Keratinocyte (primary cell): ENCODE measurements around the gene PAX7. TPM values are rescaled to one million over a fixed set of nuclear protein-coding genes. Genes with fewer than 3 reads are reported as not detected.

Experiments used
- DNase-seq: peaks from one replicate; pipeline ENCODE4 v3.0.0-alpha.2; 2011; ENCODE audit warnings: low read depth, missing footprints, low spot score
- FAIRE-seq: peaks from 2 replicates; lab custom pipeline; 2011; peaks lifted over from hg19 to GRCh38; lab: Jason Lieb, UNC
- H2AFZ ChIP-seq: 2 replicates; pipeline ENCODE4 v1.6.0; 2012; ENCODE audit warnings: low read length, control low read depth, inconsistent platforms; ENCODE audit not compliant: control insufficient read depth
- H3K27ac ChIP-seq: 2 replicates; pipeline ENCODE4 v1.5.1; 2011; ENCODE audit warnings: low read length; ENCODE audit not compliant: control insufficient read depth, insufficient read depth
- H3K27me3 ChIP-seq: 3 replicates; pipeline ENCODE4 v1.6.0; 2011; ENCODE audit warnings: low read length; ENCODE audit not compliant: control insufficient read depth, insufficient read depth; ENCODE audit errors: extremely low read depth
- H3K36me3 ChIP-seq, 2 experiments: 2 replicates in 1 of 2; 3 replicates in 1 of 2; pipeline ENCODE4 v1.5.1; 2011; ENCODE audit warnings: low read length in 2 of 2, mild to moderate bottlenecking in 1 of 2; ENCODE audit not compliant: control insufficient read depth in 2 of 2, insufficient read depth in 2 of 2; ENCODE audit errors: extremely low read depth in 1 of 2
- H3K4me1 ChIP-seq: 3 replicates; pipeline ENCODE4 v1.5.1; 2011; ENCODE audit warnings: low read length; ENCODE audit not compliant: control insufficient read depth, insufficient read depth; ENCODE audit errors: extremely low read depth
- H3K4me2 ChIP-seq: 3 replicates; pipeline ENCODE4 v1.6.0; 2011; ENCODE audit warnings: low read depth, low read length; ENCODE audit not compliant: control insufficient read depth, insufficient read depth; ENCODE audit errors: extremely low read depth
- H3K4me3 ChIP-seq, 3 experiments: fragments of 200-600 bp in 1 of 3; sonication (generic) in 1 of 3; 2 replicates in 2 of 3; 3 replicates in 1 of 3; pipeline ENCODE4 v1.5.1; 2011 to 2016; ENCODE audit warnings: low read length in 3 of 3, mild to moderate bottlenecking in 3 of 3, control low read depth in 2 of 3, inconsistent platforms in 1 of 3, low read depth in 1 of 3, mixed read lengths in 1 of 3, mixed run types in 1 of 3, moderate library complexity in 1 of 3; ENCODE audit not compliant: control insufficient read depth in 2 of 3, insufficient read depth in 2 of 3; ENCODE audit errors: extremely low read depth in 1 of 3
- H3K79me2 ChIP-seq: 2 replicates; pipeline ENCODE4 v1.6.0; 2012; ENCODE audit warnings: low read length; ENCODE audit not compliant: control insufficient read depth, insufficient read depth
- H3K9ac ChIP-seq: 3 replicates; pipeline ENCODE4 v1.6.0; 2011; ENCODE audit warnings: low read length; ENCODE audit not compliant: control insufficient read depth, insufficient read depth; ENCODE audit errors: extremely low read depth
- H3K9me1 ChIP-seq: 3 replicates; pipeline ENCODE4 v1.6.0; 2011; ENCODE audit warnings: low read length; ENCODE audit not compliant: control insufficient read depth, insufficient read depth; ENCODE audit errors: extremely low read depth
- H3K9me3 ChIP-seq: 2 replicates; pipeline ENCODE4 v1.5.1; 2012; ENCODE audit warnings: low read depth, low read length; ENCODE audit not compliant: control insufficient read depth
- H4K20me1 ChIP-seq: 3 replicates; pipeline ENCODE4 v1.6.0; 2011; ENCODE audit warnings: low read length; ENCODE audit not compliant: control insufficient read depth, insufficient read depth; ENCODE audit errors: extremely low read depth
- EZH2 ChIP-seq: IDR thresholded peaks from one replicate; pipeline ENCODE4 v1.6.1; 2012; ENCODE audit warnings: inconsistent platforms, mild to moderate bottlenecking, low read length, moderate library complexity
- dilution Hi-C: fragments of 300-500 bp; cut with MboI; formaldehyde crosslinking; loops from one replicate; pipeline ENCODE4 v1.7.0; 2020; ENCODE audit warnings: low sequenced_read_pairs; ENCODE audit not compliant: extremely low pct_ligation_motif_present
- polyA plus RNA-seq, 5 experiments: library from polyadenylated mRNA; depleted of rRNA in 3 of 5; stranded (reverse) in 3 of 5; stranded (forward) in 1 of 5; unstranded in 1 of 5; fragments of >200 nt; gene quantifications; 1 replicate in 1 of 5; 2 replicates in 3 of 5; 3 replicates in 1 of 5; pipeline versions ENCODE4 v1.2.1 to v1.2.3, GENCODE V29; 2011 to 2012; ENCODE audit warnings: missing spikeins in 2 of 5, low read depth in 1 of 5, low replicate concordance in 1 of 5
- TF ChIP-seq, protein P1 (sequence below), 3 experiments: IDR thresholded peaks in 1 of 3; conservative IDR thresholded peaks in 1 of 3; optimal IDR thresholded peaks in 1 of 3; 2 replicates in 2 of 3; 3 replicates in 1 of 3; pipeline versions ENCODE3 to v1.5.1; 2011; ENCODE audit warnings: low read length in 3 of 3, mild to moderate bottlenecking in 3 of 3, moderate library complexity in 2 of 3, control low read depth in 1 of 3, inconsistent platforms in 1 of 3; ENCODE audit not compliant: insufficient read depth in 2 of 3; ENCODE audit errors: extremely low read depth in 1 of 3

PAX7 gene
- polyA plus RNA-seq, 1 donor (not counting 4 experiments of a cell fraction or from before 2014, with no cell fraction given) = not detected

DNA sequence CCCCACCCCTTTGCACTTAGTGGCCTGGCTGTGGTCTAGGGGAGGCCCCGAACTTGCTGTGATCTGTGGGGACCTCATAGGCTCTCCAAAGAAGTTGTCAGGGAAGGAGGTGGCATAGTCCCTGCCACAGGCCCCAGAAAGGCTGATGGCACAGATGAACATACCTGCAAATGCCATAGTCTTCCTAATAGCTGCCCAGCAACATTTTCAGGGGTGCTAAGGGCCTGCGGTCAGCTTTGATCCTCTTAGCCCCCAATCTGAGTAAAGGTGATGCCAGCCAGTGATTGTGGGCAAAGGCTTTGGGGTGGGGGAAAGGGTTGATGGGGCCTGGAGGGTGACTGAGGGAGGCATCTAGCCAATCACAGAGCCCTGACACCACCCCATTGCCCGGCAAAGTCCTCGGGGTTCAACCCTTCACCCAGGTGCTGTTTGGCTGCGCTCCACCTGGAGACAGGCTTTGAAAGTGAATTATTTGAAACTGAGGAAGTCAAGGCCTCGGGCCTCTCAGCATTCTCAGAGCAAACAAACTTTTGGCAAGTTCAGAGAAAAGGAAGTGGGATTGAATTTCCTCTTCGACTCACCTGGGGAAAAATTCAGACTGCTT, 35.8 kb downstream of the PAX7 start:
- H3K9me3 ChIP-seq = no peaks in the 10 kb centered on the region
- no peak overlapping the region for H3K27ac ChIP-seq
- H3K27me3 ChIP-seq = no peaks in the 10 kb centered on the region
- H3K4me2 ChIP-seq = peak overlapping the region; percentile 9
- FAIRE-seq (peak; percentile 84), DNase-seq (no peak)
- no peaks in the 10 kb centered on the region for H3K36me3 ChIP-seq
- TF ChIP-seq, protein P1, sequence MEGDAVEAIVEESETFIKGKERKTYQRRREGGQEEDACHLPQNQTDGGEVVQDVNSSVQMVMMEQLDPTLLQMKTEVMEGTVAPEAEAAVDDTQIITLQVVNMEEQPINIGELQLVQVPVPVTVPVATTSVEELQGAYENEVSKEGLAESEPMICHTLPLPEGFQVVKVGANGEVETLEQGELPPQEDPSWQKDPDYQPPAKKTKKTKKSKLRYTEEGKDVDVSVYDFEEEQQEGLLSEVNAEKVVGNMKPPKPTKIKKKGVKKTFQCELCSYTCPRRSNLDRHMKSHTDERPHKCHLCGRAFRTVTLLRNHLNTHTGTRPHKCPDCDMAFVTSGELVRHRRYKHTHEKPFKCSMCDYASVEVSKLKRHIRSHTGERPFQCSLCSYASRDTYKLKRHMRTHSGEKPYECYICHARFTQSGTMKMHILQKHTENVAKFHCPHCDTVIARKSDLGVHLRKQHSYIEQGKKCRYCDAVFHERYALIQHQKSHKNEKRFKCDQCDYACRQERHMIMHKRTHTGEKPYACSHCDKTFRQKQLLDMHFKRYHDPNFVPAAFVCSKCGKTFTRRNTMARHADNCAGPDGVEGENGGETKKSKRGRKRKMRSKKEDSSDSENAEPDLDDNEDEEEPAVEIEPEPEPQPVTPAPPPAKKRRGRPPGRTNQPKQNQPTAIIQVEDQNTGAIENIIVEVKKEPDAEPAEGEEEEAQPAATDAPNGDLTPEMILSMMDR (optimal IDR thresholded peaks at IDR 0.05 in 1 of 3, IDR thresholded peaks at IDR 0.05 in 1 of 3, conservative IDR thresholded peaks at IDR 0.05 in 1 of 3; ENCODE audit: extremely low read depth in 1 of 3, insufficient read depth in 2 of 3, low read length in 3 of 3) = no peak
- no peak for TF ChIP-seq EZH2
- H3K79me2 ChIP-seq = no peaks in the 10 kb centered on the region
- dilution Hi-C loops = no loop called here
- H3K9me1 ChIP-seq = no peaks in the 10 kb centered on the region
- no peaks in the 10 kb centered on the region for H4K20me1 ChIP-seq
- no peak overlapping the region for H3K4me3 ChIP-seq
- H3K4me1 ChIP-seq = peaks cover 51% of the 10 kb centered on the region
- no peak overlapping the region for H2AFZ ChIP-seq
- H3K9ac ChIP-seq = no peak overlapping the region

DNA sequence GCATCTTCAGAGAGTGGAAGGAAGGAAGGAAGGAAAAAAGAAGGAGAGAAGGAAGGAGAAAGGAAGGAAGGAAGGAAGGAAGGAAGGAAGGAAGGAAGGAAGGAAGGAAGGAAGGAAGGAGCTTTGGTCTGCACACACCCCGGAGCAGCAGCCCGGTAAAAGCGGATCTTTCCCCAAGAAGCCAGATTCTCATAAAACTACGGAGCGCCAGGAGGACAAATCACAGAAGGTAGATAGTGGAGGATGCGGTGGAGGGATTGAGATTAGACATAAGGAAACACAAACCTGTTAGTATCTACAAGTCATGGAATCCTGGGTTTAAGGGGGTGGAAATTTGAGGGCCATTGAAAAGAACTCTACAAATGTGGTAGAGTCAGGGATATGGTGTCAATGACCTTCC, 36.7 kb downstream of the PAX7 start:
- dilution Hi-C loops = no loop called here
- no peak overlapping the region for H3K4me3 ChIP-seq
- no peak for FAIRE-seq
- no peaks in the 10 kb centered on the region for H3K9me1 ChIP-seq
- no peak for DNase-seq
- H3K9ac ChIP-seq = no peak overlapping the region
- no peak overlapping the region for H2AFZ ChIP-seq
- no peak overlapping the region for H3K4me2 ChIP-seq
- no peaks in the 10 kb centered on the region for H3K79me2 ChIP-seq
- no peaks in the 10 kb centered on the region for H3K27me3 ChIP-seq
- H3K36me3 ChIP-seq = no peaks in the 10 kb centered on the region
- no peak overlapping the region for H3K27ac ChIP-seq
- H3K4me1 ChIP-seq = peaks cover 51% of the 10 kb centered on the region
- TF ChIP-seq, protein P1 (optimal IDR thresholded peaks at IDR 0.05 in 1 of 3, IDR thresholded peaks at IDR 0.05 in 1 of 3, conservative IDR thresholded peaks at IDR 0.05 in 1 of 3; ENCODE audit: extremely low read depth in 1 of 3, insufficient read depth in 2 of 3, low read length in 3 of 3) = no peak
- no peak for TF ChIP-seq EZH2
- no peaks in the 10 kb centered on the region for H3K9me3 ChIP-seq
- no peaks in the 10 kb centered on the region for H4K20me1 ChIP-seq
